IMR-90 (cell line): ENCODE measurements around the gene RPS3. TPM values are rescaled to one million over a fixed set of nuclear protein-coding genes. Genes with fewer than 3 reads are reported as not detected.

Source experiments
- ATAC-seq: fragments of 200-7000 bp; cut with Tn5 transposase; 2 replicates; pipeline ENCODE4 v1.9.1; 2020; ENCODE audit warnings: low read depth, mild to moderate bottlenecking, moderate library complexity
- BruUV-seq: library from RNA; stranded (reverse); fragments of 400-500 nt; replicated peaks from 2 replicates; lab custom pipeline; 2021; lab: Mats Ljungman, UMichigan
- CTCF ChIA-PET: fragments of 300-600 bp; formaldehyde crosslinking; extraction: SDS; loops from one replicate; lab custom pipeline; 2021; ENCODE audit warnings: antibody characterized with exemption; lab: Yijun Ruan, JAX
- POLR2A ChIA-PET: fragments of 300-600 bp; sonication (Branson Sonifier 250); formaldehyde crosslinking; loops from one replicate; lab custom pipeline; 2022; ENCODE audit warnings: antibody characterized with exemption; ENCODE audit not compliant: unreplicated experiment; lab: Charles Lee
- DNase-seq: peaks from one replicate; pipeline ENCODE4 v3.0.0; 2013
- H2AFZ ChIP-seq: replicated peaks from 2 replicates; pipeline ENCODE3; 2013; ENCODE audit warnings: low read length, mild to moderate bottlenecking; ENCODE audit not compliant: poor library complexity
- H2AK5ac ChIP-seq: 2 replicates; pipeline ENCODE4 v1.6.1; 2013; ENCODE audit warnings: low read depth, low read length, inconsistent platforms
- H2AK9ac ChIP-seq: replicated peaks from 2 replicates; pipeline ENCODE3; 2013; ENCODE audit warnings: mild to moderate bottlenecking, low read depth, low read length, moderate library complexity; ENCODE audit not compliant: poor library complexity
- H2BK120ac ChIP-seq: 2 replicates; pipeline ENCODE4 v1.6.1; 2013; ENCODE audit warnings: low read depth, low read length, inconsistent platforms
- H2BK15ac ChIP-seq: 3 replicates; pipeline ENCODE4 v1.6.1; 2013; ENCODE audit warnings: low read depth, low read length, inconsistent platforms
- H2BK20ac ChIP-seq: 2 replicates; pipeline ENCODE4 v1.6.1; 2013; ENCODE audit warnings: low read depth, mild to moderate bottlenecking, inconsistent platforms, low read length, moderate library complexity
- H2BK5ac ChIP-seq: 2 replicates; pipeline ENCODE4 v1.6.1; 2013; ENCODE audit warnings: mild to moderate bottlenecking, low read depth, low read length, inconsistent platforms; ENCODE audit not compliant: poor library complexity, severe bottlenecking
- H3K14ac ChIP-seq: replicated peaks from 2 replicates; pipeline ENCODE4 v1.6.1; 2013; ENCODE audit warnings: low read depth, low read length, inconsistent platforms
- H3K18ac ChIP-seq: 2 replicates; pipeline ENCODE4 v1.6.1; 2013; ENCODE audit warnings: low read depth, low read length, control low read depth
- H3K23ac ChIP-seq: 2 replicates; pipeline ENCODE4 v1.6.1; 2013; ENCODE audit warnings: low read depth, low read length, inconsistent platforms
- H3K27ac ChIP-seq: 2 replicates; pipeline ENCODE4 v1.5.1; 2013; ENCODE audit warnings: mild to moderate bottlenecking, control low read depth, low read length; ENCODE audit not compliant: insufficient read depth
- H3K27me3 ChIP-seq: 2 replicates; pipeline ENCODE4 v1.6.1; 2013; ENCODE audit warnings: low read length; ENCODE audit not compliant: control insufficient read depth, insufficient read depth
- H3K36me3 ChIP-seq: 2 replicates; pipeline ENCODE4 v1.6.1; 2013; ENCODE audit warnings: low read length, mixed read lengths; ENCODE audit not compliant: control insufficient read depth, insufficient read depth
- H3K4ac ChIP-seq: 2 replicates; pipeline ENCODE4 v1.6.1; 2013; ENCODE audit warnings: low read depth, low read length, inconsistent platforms
- H3K4me1 ChIP-seq: 2 replicates; pipeline ENCODE4 v1.6.1; 2013; ENCODE audit warnings: low read length, mixed read lengths; ENCODE audit not compliant: control insufficient read depth, insufficient read depth
- H3K4me2 ChIP-seq: 2 replicates; pipeline ENCODE4 v1.6.1; 2013; ENCODE audit warnings: low read depth, mild to moderate bottlenecking, control low read depth, low read length, moderate library complexity
- H3K4me3 ChIP-seq: 2 replicates; pipeline ENCODE4 v1.5.1; 2013; ENCODE audit warnings: low read depth, mild to moderate bottlenecking, control low read depth, low read length, moderate library complexity; ENCODE audit not compliant: insufficient read depth
- H3K56ac ChIP-seq: 2 replicates; pipeline ENCODE4 v1.6.1; 2013; ENCODE audit warnings: low read length, inconsistent platforms; ENCODE audit not compliant: insufficient read depth; ENCODE audit errors: extremely low read depth
- H3K79me1 ChIP-seq, 2 experiments: 2 replicates each; pipeline ENCODE4 v1.6.1; 2013; ENCODE audit warnings: low read length in 2 of 2, inconsistent platforms in 1 of 2, low read depth in 1 of 2
- H3K9ac ChIP-seq: 2 replicates; pipeline ENCODE4 v1.6.1; 2013; ENCODE audit warnings: low read depth, low read length, control low read depth
- H3K9me1 ChIP-seq: 2 replicates; pipeline ENCODE4 v1.6.1; 2013; ENCODE audit warnings: low read length, inconsistent platforms; ENCODE audit not compliant: insufficient read depth
- H3K9me3 ChIP-seq: 2 replicates; pipeline ENCODE4 v1.6.1; 2013; ENCODE audit warnings: low read length; ENCODE audit not compliant: control insufficient read depth, insufficient read depth
- H4K20me1 ChIP-seq: 2 replicates; pipeline ENCODE4 v1.6.1; 2013; ENCODE audit warnings: low read length, inconsistent platforms; ENCODE audit not compliant: insufficient read depth
- H4K5ac ChIP-seq: 2 replicates; pipeline ENCODE4 v1.6.1; 2013; ENCODE audit warnings: mild to moderate bottlenecking, low read depth, low read length, control low read depth
- H4K8ac ChIP-seq, 2 experiments: 2 replicates each; pipeline ENCODE4 v1.6.1; 2013; ENCODE audit warnings: low read depth in 2 of 2, low read length in 2 of 2, control low read depth in 1 of 2, inconsistent platforms in 1 of 2
- H4K91ac ChIP-seq: 2 replicates; pipeline ENCODE4 v1.6.1; 2013; ENCODE audit warnings: low read depth, low read length, inconsistent platforms; ENCODE audit not compliant: insufficient read depth
- BHLHE40 ChIP-seq: fragments of 150-350 bp; IDR thresholded peaks from 2 replicates; pipeline ENCODE4 v1.6.1; 2016; ENCODE audit warnings: mild to moderate bottlenecking, low read depth, low read length
- CTCF ChIP-seq: conservative IDR thresholded peaks from 2 replicates; pipeline ENCODE4 v1.5.1; 2012; ENCODE audit warnings: mild to moderate bottlenecking, low read depth, low read length, improper control_type of control experiment
- MAFK ChIP-seq: IDR thresholded peaks from 2 replicates; pipeline ENCODE4 v1.6.1; 2012; ENCODE audit warnings: low read depth, low read length, improper control_type of control experiment
- MXI1 ChIP-seq: IDR thresholded peaks from 2 replicates; pipeline ENCODE4 v1.6.1; 2012; ENCODE audit warnings: low read depth, mild to moderate bottlenecking, low read length, moderate library complexity, borderline replicate concordance
- POLR2A ChIP-seq: IDR thresholded peaks from 2 replicates; pipeline ENCODE4 v1.6.1; 2012; ENCODE audit warnings: mild to moderate bottlenecking, low read depth, low read length
- RAD21 ChIP-seq: IDR thresholded peaks from 2 replicates; pipeline ENCODE4 v1.6.1; 2012; ENCODE audit warnings: low read length, improper control_type of control experiment
- RCOR1 ChIP-seq: IDR thresholded peaks from 2 replicates; pipeline ENCODE4 v1.6.1; 2012; ENCODE audit warnings: mild to moderate bottlenecking, low read length, improper control_type of control experiment; ENCODE audit not compliant: insufficient replicate concordance
- WGBS, 2 experiments: methylation state at CpG; one replicate each; pipeline versions ENCODE4 v1.1.5 to v1.1.7; 2013; ENCODE audit warnings: missing lambda C conversion rate in 2 of 2; ENCODE audit not compliant: insufficient read length in 1 of 2; ENCODE audit errors: extremely low coverage in 2 of 2; 5-methylcytosine and 5-hydroxymethylcytosine counted together
- dilution Hi-C: fragments of 300-500 bp; cut with HindIII; formaldehyde crosslinking; loops from one replicate; pipeline ENCODE4 v1.14.3; 2018; ENCODE audit warnings: low sequenced_read_pairs; ENCODE audit not compliant: unreplicated experiment
- in situ Hi-C: fragments of 300-500 bp; cut with MboI; formaldehyde crosslinking; loops from 3 replicates; pipeline ENCODE4 v1.14.3; 2019; ENCODE audit warnings: low sequenced_read_pairs, inconsistent platforms, mixed read lengths
- intact Hi-C: fragments of 100-400 bp; cut with micrococcal nuclease; formaldehyde crosslinking; loops from 2 replicates; pipeline ENCODE4 v1.10.0; 2022
- polyA plus RNA-seq, 3 experiments: library from polyadenylated mRNA; depleted of rRNA; stranded (reverse); fragments of >200 nt; gene quantifications; 2 replicates each; pipeline ENCODE4 v1.2.3, GENCODE V29; 2012; ENCODE audit warnings: low replicate concordance in 1 of 3
- total RNA-seq: library from RNA; depleted of rRNA; stranded (reverse); fragments of >200 nt; gene quantifications from 2 replicates; pipeline ENCODE4 v1.2.3, GENCODE V29; 2012

Gene RPS3
- total and polyA plus RNA-seq, 2 of the 4 experiments (the other 2 are of a cell fraction): 2,360 to 2,477 TPM

DNA sequence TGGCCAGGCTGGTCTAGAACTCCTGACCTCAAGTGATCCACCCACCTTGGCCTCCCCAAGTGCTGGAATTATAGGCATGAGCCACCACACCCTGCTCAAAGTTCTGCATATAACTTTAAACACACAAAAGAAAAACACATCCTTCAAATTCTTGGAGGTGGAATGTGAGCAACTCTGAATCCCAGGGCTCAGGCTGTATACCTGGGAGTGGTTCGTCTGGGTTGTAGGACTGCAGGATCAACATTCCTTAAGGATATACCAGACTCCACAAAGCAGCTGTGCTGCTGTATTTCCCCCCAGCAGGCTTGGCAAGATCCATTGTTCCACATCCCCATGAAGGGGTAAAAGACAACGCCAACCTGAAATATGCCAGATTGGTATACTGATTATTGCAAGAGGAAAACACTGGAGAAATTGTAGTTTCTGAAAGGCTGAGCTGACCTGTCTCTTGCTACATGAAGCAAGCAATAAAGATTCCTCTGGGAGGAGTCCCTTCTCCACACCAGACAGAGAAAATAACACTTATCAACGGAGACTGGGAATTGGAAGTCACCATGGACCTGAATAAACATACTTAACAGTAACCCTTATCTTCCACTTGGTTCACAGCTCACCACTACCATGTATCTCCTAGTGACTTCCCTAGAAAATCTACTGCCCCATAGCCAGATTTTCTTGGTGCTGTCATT, 12.2 kb upstream of the RPS3 start (continued):
- no peak for TF ChIP-seq BHLHE40

DNA sequence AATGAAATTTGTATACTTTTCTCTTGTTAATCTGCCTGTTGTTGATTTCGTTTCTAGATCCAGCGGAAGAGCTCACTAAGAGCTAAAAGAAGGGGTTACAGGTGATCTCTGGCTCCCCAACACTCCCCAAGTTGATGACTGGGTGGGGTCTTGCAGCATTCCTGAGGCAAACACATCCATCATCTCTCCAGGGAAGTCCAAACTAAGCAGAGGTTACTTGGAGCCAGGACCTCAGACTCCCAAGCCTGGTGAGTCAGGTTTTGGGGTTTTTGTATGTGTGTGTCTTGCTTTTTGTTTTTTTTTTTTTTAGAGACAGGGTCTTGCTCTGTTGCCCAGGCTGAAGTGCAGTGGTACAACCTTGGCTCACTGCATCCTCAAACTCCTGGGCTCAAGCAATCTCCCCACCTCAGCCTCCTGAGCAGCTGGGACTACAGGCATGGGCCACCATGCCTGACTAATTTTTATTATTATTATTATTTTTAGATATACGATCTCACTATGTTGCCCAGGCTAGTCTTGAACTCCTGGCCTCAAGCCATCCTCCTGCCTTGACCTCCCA, 11.5 kb upstream of the RPS3 start:
- Histone ChIP-seq H2AK9ac (no peak overlapping the region), H4K20me1 (peaks cover 5% of the 10 kb centered on the region; the same call in 1 of the 2 replicates), H4K91ac (no peak overlapping the region), H3K4ac (no peak overlapping the region), H3K9ac (no peak overlapping the region), H3K18ac (no peak overlapping the region), H2BK15ac (no peak overlapping the region), H3K4me1 (peaks cover 4% of the 10 kb centered on the region), H3K27ac (no peak overlapping the region), H2BK20ac (no peak overlapping the region; the same call in 1 of the 2 replicates), H3K23ac (no peak overlapping the region), H3K27me3 (peaks cover 4% of the 10 kb centered on the region), H3K36me3 (no peaks in the 10 kb centered on the region), H2AK5ac (no peak overlapping the region), H3K79me1 (no peaks in the 10 kb centered on the region), H3K4me3 (no peak overlapping the region), H3K9me3 (no peaks in the 10 kb centered on the region), H3K14ac (no peak overlapping the region), H4K8ac (no peak overlapping the region), H3K56ac (no peak overlapping the region), H2AFZ (no peak overlapping the region), H2BK5ac (no peak overlapping the region), H3K4me2 (no peak overlapping the region), H3K9me1 (no peaks in the 10 kb centered on the region), H4K5ac (no peak overlapping the region), H2BK120ac (no peak overlapping the region)
- intact Hi-C loops: loop anchor here (1.0 to 5.0 kb wide), 2 partner anchors 144 to 479 kb away; no protein-coding TSS in a partner anchor
- no TSS peak for BruUV-seq
- DNase-seq: no peak
- ChIA-PET CTCF (interaction anchor here (0.6 to 2.9 kb wide), 6 partner anchors 48 to 210 kb away, joined by 3 to 20 read pairs (median 6); no protein-coding TSS in a partner anchor), POLR2A (no interaction called here)
- no CpG with 5 or more reads among the region's 3 CpGs for WGBS, 2 experiments
- ATAC-seq: no peak
- dilution Hi-C loops: no loop called here
- TF ChIP-seq RAD21: no peak
- no peak for TF ChIP-seq POLR2A
- TF ChIP-seq RCOR1: no peak
- TF ChIP-seq MAFK: no peak
- TF ChIP-seq CTCF: no peak
- no peak for TF ChIP-seq MXI1
- in situ Hi-C loops: no loop called here
